Cortex of kidney (tissue), 1 donor: ENCODE data around the gene GRIK4.

Experiments
- DNase-seq: peaks from one replicate; lab custom pipeline; 2025; lab: John Stamatoyannopoulos, UW

GRIK4 gene

GRCh38 chr11:120509346-120510053, 2.0 kb upstream of the GRIK4 start:
- no peak for DNase-seq

- no peak for DNase-seq
Observed at GRCh38 chr11:120510406-120511115, 987 bp upstream of the GRIK4 start.

- no peak for DNase-seq
Observed at GRCh38 chr11:120511820-120512738, 531 bp downstream of the GRIK4 start.

GRCh38 chr11:120512739-120513435, 1.3 kb downstream of the GRIK4 start:
- no peak for DNase-seq

GRCh38 chr11:120513436-120514315, 2.1 kb downstream of the GRIK4 start:
- no peak for DNase-seq

- no peak for DNase-seq
Observed at GRCh38 chr11:120514541-120515121, 3.1 kb downstream of the GRIK4 start.

- DNase-seq, result no peak
Observed at GRCh38 chr11:120515186-120515723, 3.7 kb downstream of the GRIK4 start.

- DNase-seq, result no peak
Observed at GRCh38 chr11:120516461-120517389, 5.2 kb downstream of the GRIK4 start.

- no peak for DNase-seq
Observed at GRCh38 chr11:120517390-120517761, 5.8 kb downstream of the GRIK4 start.

GRCh38 chr11:120517801-120518291, 6.3 kb downstream of the GRIK4 start:
- DNase-seq, result no peak

GRCh38 chr11:120518356-120518755, 6.8 kb downstream of the GRIK4 start:
- DNase-seq, result no peak

- no peak for DNase-seq
Observed at GRCh38 chr11:120519474-120519873, 7.9 kb downstream of the GRIK4 start.

GRCh38 chr11:120520091-120520822, 8.7 kb downstream of the GRIK4 start:
- DNase-seq, result no peak

GRCh38 chr11:120521176-120521575, 9.6 kb downstream of the GRIK4 start:
- no peak for DNase-seq

GRCh38 chr11:120522021-120522420, 10.5 kb downstream of the GRIK4 start:
- no peak for DNase-seq

- no peak for DNase-seq
Observed at GRCh38 chr11:120522736-120523135, 11.2 kb downstream of the GRIK4 start.

- DNase-seq, result no peak
Observed at GRCh38 chr11:120523196-120523595, 11.6 kb downstream of the GRIK4 start.

GRCh38 chr11:120524536-120525085, 13.1 kb downstream of the GRIK4 start:
- DNase-seq, result no peak
